Cardiac septum (tissue), 1 donor: ENCODE measurements around the gene CDC20. TPM values are rescaled to one million over a fixed set of nuclear protein-coding genes. Genes with fewer than 3 reads are reported as not detected.

Experiments used
- DNase-seq: peaks from one replicate; pipeline ENCODE4 v3.0.0-alpha.2; 2020; ENCODE audit warnings: low spot score
- intact Hi-C: fragments of 100-400 bp; cut with DNase I; formaldehyde crosslinking; loops from one replicate; pipeline ENCODE4 v1.14.0; 2022
- total RNA-seq: library from RNA; stranded (reverse); fragmentation: NEBNext Ultra II Directional; extraction: Animal tissue kit (Norgen Biotek cat#: 25700); gene quantifications from one replicate; pipeline ENCODE4 v1.2.1, GENCODE V29; 2021
- donor health status: DM: no; HTN: no; CAD: no.

CDC20 gene
- total RNA-seq, 1 donor from 2014 or later = 0.78 TPM

DNA sequence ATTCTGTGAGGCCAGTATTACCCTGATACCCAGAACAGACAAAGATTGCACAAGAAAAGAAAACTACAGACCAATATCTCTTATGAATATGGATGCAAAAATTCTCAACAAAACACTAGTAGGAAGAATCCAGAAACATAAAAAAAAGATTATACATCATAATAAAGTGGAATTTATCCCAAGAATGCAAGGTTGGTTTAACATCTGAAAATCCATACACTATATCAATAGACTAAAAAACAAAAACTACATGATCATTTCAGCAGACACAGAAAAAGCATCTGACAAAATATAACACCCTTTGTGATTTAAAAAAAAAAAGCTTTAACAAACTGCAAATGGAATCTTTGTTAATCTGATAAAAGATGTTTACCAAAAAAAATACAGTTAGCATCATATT, 33.4 kb upstream of the CDC20 start:
- no peak for DNase-seq
- intact Hi-C loops = no loop called here

DNA sequence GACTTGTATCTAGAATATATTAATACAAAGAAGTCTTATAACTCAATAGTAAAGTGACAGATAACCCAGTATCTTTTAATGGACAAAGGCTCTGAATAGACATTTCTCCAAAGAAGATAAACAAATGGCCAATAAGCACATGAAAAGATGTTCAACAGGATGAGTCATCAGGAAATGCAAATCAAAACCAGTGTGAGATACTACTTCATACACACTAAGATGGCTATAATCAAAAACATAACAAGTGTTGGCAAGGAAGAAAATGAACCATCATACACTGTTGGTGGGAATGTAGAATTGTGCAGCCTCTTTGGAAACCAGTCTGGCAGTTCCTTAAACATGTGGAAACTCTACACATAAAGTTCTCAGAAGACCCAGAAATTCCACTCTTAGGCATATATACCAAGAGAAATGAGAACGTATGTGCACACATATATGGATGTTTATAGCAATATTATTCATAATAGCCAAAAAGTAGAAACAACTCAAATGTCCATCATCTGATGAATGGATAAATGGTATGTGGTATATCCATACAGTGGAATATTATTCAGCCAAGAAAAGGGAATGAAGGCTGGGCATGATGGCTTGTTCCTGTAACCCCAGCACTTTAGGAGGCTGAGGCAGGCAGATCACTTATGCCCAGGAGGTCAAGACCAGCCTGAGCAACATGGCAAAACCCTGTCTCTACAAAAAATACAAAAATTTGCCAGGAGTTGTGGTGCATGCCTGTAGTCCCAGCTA, 31.1 kb upstream of the CDC20 start:
- intact Hi-C loops = no loop called here
- DNase-seq = no peak

DNA sequence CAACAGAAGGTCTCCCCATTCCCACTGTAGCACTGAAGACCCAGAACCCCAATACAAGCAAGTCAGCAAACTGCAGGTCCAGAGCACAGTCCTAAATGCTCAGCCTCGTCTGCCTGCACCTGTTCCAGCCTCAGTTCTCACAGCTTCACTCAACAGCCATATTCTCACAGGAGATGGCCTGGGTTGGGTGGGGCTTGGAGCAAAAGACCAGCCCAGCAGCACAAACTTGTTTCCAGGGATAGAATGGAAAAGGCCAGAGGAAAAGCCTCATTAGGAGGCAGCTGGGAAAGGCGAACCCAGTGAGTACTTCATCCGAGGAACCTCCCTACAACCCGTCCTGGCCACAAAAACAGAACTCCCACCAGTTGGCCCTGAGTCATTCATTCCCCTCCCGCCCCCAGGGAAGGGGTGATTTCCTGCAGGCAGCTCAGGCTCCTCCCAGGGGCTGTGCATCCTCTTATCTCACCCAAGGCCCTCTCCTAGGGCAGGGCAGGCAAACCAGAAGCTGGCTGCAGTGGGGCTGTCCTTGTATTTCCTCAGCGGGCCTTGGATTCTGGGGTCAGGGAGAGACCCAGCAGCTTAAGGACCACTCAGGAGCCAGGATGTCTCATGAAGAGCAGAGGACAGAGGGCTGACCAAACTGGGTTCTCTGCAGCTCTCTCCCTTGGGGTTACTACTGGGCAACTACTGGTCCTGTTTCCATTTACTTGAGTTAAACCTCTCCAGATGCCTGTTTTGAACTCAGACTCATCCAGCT, 28.6 kb upstream of the CDC20 start:
- intact Hi-C loops = no loop called here
- DNase-seq = peak; percentile 88

DNA sequence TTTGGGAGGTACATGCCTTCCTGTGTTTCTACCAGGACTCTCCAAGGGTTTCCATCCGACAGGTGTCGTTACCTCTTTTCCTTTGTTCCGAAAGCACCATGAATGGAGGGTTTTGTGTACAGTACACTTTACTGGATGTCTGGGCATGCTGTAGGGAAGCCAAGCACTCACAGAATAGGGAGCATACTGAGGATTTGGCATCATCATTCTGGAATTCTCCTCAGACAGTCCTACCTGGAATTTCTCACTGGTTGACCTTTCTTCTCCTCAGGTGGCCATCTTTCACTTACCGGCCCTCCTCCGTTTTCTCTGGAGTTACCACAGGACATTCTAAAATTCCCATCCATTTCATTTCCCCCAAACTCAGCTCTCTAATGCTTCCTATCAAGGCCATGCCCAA, 27.1 kb upstream of the CDC20 start:
- peak; percentile 14 for DNase-seq
- intact Hi-C loops = no loop called here

DNA sequence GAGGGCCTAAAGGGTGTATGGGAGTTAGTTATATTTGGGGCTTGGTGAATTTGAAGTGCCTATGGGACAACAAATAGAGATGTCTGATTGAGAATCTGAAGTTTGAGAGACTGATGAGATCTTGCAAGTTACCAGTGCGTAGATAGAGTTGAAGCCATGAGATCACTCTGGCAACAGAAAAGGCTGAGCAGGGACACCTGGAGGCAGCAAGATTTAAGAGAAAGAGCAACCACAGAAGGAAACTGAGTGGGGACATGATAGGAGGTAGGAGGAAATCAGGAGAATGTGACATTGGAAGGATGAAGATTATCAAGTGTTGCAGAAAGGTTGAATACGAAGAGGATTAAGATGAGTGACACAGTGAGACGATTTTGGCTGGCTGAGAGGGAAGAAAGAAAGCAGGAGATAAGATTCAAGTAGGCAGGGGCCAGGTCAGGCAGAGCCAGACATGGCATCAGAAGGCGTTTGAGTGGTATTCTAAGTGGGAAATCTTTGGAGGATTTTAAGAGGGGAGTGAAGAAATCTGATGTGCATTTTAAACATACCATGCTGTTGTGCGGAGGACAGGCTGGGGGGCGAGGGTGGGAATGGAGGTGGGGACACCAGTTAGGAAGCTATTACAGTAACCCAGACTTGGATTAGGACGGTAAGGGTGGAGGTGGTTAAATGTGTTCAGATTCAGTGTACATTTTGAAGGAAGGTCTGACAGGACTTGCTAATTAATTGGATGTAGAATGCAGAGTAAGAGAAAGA, 24.2 kb upstream of the CDC20 start:
- DNase-seq = peak; percentile 55
- intact Hi-C loops = no loop called here

DNA sequence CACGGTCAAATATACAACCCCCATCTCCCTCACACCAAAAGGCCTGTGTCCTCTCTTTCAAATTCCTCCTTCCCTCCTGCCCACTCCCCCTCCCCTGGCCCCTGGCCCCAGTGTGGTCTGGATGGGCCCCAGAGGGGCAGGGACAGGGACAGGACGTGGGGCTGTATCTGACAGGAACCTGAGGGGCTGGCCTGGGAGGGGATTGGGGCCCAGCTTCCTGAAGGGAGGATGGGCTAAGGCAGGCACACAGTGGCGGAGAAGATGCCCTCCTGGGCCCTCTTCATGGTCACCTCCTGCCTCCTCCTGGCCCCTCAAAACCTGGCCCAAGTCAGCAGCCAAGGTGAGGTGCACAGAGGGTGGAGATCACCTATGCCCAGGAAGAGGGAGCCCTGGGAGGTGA, 21.2 kb upstream of the CDC20 start, which contains the start of gene MPL:
Gene MPL (plus strand): TSS at position 231 of the 400 bp plus-strand sequence. CDS start 31 bp downstream, at position 262.
- intact Hi-C loops = no loop called here
- DNase-seq = peak; percentile 47

DNA sequence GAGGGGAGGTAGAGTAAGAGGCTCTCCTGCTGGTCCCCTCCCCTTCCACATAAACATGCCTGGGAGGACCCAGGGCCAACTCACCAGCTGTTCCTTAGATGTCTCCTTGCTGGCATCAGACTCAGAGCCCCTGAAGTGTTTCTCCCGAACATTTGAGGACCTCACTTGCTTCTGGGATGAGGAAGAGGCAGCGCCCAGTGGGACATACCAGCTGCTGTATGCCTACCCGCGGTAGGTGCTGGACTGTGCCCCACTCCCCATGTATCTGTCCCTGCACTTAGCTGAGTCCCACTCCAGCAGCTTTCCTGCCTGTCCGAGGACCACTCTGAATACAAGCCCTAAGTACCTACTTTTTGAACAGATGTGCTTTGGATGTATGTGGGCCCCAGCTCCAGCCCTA, 20.8 kb upstream of the CDC20 start:
- peak; percentile 63 for DNase-seq
- intact Hi-C loops = no loop called here

DNA sequence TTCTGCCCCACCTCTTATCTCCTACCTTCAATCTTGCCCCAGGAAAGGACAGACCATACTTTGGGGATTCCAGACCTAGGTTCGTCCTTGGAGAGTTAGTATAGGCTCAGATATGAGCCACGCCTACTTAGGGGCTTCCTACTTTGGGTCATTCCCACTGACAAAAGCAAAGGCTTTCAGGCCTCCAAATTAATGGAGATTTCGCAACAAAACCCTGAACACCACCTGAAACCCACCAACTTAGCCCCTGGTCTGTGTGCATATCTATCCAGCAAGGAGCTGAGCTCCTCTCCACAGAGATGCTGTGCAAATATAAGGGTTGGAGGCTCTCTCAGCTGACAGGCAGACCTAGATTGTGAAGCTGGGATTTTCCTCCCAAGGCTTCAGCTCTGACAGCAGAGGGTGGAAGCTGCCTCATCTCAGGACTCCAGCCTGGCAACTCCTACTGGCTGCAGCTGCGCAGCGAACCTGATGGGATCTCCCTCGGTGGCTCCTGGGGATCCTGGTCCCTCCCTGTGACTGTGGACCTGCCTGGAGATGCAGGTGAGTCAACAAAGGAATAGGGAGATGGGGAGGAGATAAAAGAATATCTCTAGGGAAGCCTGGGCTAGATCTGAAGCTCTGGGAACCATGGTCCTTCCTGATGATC, 19.1 kb upstream of the CDC20 start:
- DNase-seq = peak; percentile 41
- intact Hi-C loops = no loop called here

DNA sequence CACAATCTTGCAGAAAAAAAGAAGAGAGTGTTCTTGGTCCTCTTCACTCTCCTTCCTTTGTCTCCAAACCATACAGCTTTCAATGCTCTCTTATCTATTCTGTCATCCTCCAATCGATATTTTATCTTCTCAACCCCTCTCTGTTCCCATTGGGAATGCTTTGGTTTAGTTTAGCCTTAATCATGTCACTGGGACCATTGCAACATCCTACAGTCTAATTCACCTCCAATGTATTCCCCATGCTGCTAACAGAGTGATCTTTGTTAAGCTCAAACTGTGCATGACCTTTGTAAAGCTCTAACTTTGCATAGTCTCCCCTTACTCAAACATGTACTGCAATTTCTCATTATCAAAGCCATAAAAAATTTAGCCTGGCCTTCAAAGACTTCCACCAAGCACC, 18.2 kb upstream of the CDC20 start:
- DNase-seq = no peak
- intact Hi-C loops = no loop called here

DNA sequence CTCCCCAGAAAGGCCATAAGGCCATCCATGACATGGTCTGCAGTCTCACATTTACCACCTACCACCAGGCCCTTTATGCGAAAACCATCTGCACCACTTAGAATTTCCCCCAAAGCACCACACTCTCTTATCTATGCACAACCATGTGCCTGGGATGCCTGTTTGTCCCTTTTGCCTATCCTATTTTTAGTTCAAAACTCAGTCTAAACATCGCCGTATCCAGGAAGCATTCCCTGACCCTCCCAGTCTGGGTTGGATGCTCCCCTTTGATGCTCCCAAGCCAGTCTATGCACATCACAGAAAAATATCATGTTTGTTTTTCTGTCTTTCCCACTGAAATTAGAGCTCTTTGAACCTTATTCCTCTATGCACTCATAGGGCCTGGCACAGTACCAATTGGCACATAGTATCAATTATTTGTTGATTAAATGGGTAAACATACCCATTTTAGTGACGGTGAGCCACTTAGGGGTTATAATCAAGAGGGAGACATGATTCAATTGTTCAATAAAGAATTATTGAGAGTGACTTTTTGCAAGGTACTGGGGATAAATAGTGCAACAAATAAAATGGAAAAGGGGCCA, 14.4 kb upstream of the CDC20 start:
- intact Hi-C loops = loop anchor here (2.0 kb wide), 1 partner anchor 42 kb away; no protein-coding TSS in a partner anchor
- DNase-seq = peak; percentile 72

DNA sequence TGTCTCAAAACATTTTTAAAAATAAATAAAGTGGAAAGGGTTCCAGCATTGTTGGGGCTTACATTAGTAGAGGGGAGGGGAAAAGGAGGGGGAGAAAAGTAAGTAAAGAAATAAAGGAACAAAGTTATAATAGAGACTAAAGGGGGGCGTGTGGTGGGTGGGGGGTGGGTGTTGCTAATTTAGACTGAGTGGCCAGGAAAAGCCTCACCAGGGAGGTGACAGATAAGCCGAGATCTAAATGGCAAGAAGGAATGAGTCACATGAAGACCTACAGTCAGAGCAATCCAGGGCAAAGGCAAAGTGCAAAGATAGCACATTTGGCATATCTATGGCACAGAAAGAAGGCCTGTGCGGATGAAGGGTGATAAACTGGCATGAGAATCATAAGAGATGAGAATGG, 13.7 kb upstream of the CDC20 start:
- intact Hi-C loops = loop anchor here (2.0 kb wide), 1 partner anchor 42 kb away; no protein-coding TSS in a partner anchor

DNA sequence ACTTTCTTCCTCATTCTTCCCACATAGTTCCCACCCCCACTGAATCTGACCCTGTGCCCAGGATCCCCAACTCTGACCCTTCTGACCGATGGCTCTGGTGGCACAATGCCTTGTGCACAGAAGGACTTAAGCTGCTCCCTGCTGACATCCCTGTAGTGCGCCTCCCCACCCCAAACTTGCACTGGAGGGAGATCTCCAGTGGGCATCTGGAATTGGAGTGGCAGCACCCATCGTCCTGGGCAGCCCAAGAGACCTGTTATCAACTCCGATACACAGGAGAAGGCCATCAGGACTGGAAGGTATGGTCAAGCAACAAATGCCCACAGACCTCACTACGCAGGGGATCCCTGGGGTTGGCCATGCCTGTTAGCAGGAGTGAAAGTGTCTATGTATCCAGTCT, 12.1 kb upstream of the CDC20 start:
- intact Hi-C loops = no loop called here
- peak; percentile 24 for DNase-seq

More for the DNA sequence above, 13.7 kb upstream of the CDC20 start:
- peak; percentile 10 for DNase-seq

DNA sequence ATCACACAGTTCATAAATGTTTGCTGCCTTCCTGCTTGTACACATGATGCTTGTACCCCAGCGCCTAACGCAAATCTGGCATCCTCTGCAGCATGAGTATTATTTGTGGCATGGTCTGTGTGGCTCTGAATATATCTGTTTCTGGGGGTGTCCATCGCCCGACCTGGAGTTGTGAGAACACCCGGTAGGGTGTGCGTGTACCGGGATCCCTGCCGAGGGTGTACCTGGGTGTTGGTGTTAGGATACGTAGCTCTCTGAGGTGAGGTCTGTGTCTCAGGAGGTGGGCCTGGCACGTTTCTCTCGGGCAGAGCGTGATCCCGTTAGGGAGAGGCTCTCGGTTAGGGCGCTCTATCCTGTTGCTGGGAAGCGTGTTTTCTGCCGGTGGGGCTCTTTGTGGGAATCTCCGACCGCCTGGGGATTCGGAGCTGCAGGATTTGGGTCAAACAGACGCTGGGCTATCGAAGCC, 10.4 kb upstream of the CDC20 start:
- DNase-seq = peak; percentile 76
- intact Hi-C loops = no loop called here

DNA sequence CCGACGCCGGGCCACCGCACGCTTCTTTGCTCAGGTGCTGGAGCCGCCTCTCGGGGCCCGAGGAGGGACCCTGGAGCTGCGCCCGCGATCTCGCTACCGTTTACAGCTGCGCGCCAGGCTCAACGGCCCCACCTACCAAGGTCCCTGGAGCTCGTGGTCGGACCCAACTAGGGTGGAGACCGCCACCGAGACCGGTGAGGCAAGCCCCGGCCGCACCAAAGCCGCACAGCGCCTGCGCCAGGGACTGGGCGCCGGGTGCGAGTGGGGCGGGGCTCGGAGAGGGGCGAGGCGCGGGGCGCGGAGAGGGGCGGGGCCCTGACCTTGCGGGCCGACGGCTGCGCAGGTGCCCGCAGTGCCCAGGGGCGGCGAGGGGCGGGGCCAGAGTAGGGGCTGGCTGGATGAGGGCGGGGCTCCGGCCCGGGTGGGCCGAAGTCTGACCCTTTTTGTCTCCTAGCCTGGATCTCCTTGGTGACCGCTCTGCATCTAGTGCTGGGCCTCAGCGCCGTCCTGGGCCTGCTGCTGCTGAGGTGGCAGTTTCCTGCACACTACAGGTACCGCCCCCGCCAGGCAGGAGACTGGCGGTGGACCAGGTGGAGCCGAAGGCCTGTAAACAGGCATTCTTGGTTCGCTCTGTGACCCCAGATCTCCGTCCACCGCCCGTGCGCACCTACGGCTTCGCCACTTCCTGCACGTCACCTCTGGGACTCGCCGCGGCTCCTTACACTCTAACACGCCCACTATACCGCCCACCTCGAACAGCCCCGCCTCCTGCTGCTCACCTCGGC, 9.8 kb upstream of the CDC20 start:
- intact Hi-C loops = no loop called here
- peak; percentile 91 for DNase-seq

DNA sequence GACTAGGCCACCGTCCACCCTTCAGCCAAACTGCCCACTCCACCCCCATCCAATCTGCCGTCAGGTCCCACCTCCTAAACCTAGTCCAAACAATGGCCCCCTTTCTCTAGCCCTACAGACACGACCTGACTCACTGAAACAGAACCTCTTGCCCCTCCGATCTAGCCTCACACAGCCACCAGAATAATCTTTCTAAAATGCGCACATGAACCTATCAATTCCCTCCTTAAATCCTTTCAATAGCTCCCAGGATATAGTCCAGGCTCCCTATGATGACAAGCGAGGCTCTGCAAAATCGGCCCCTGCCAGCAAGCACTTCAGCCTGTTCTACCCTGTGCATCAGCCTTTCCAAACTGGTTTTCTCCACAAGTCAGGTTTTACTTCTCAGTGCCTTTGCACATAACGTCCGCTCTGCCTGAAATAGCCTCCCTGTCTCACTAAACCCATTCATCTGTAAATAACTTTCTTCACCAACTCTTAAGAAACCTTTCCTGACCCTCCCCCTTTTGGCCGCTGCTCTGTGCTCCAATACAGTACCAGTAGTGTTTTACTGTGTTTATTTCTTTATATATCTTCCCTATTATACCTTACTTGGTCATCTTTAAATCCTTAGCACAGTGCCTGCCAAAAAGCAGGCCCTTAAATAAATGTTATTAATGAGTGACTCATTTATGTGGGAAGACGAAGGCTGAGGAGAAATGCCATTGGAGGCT, 9.0 kb upstream of the CDC20 start:
- intact Hi-C loops = no loop called here

DNA sequence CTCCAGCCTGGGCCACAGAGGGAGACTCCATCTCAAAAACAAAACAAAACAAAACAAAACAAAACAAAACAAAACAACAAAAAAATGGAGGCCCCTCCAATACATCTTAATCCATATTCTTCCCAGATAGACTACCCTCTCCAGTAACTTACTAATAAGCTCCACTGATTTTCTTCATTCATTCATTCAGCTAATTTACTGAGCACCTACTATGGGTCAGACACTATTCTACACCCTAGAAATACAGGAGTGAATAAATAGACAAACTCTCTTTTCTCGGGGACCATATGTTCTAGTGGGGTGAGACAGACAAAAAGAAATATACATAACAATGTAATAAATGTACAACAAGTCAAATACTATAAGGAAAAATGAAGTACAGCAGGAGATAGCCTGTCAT, 7.8 kb upstream of the CDC20 start:
- DNase-seq = no peak
- intact Hi-C loops = no loop called here

More for the DNA sequence above, 9.0 kb upstream of the CDC20 start:
- peak; percentile 74 for DNase-seq

DNA sequence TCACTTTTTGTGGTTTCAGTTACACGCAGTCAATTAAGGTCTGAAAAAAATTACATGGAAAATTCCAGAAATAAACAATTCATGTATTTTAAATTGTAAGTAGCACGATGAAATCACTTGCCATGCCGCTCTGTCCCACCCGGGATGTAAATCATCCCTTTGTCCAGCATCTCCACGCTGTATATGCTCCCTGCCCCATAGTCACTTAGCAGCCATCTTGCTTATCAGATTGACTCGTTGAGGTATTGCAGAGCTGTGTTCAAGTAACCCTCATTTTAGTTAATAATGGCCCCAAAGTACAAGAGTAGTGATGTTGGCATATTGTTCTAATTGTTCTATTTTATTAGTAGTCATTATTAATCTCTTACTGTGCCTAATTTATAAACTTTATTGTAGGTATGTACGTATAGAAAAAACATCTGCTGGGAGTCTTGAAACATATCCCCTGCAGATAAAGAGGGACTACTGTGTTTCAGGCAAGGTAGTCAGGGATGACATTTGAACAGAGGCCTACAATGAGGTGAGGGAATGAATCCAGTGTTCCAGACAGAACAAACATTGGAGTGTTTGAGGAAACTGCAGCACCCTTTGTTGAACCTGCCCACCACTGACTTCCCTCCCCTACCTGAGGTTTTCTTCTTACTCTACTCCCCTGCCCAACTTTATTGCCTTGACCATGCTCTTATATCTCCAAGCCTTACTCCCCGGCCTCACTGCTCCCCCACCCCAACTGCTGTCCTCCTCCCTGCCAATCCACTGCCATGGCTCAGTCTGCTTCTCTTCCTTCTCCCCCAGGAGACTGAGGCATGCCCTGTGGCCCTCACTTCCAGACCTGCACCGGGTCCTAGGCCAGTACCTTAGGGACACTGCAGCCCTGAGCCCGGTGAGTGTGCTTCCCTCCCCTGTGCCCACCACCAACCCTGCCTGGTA, 7.1 kb upstream of the CDC20 start:
- intact Hi-C loops = no loop called here

More for the DNA sequence above, 7.1 kb upstream of the CDC20 start:
- peak; percentile 60 for DNase-seq
